Naive B cell (primary cell): ENCODE measurements around the gene ARHGEF6. TPM values are rescaled to one million over a fixed set of nuclear protein-coding genes. Genes with fewer than 3 reads are reported as not detected.

Experiments
- polyA plus RNA-seq, 6 donors: library from polyadenylated mRNA; unstranded; fragments of 300-500 nt; fragmentation: Illumina TruSeq; gene quantifications; one replicate each; pipeline ENCODE4 v1.2.3, GENCODE V29; 2021; ENCODE audit warnings: low read depth in 6 of 6

ARHGEF6 gene
- polyA plus RNA-seq, 6 donors from 2014 or later = 43.9 to 57.0 (median 51.4) TPM

Other genes with a start within 250 kb of the ARHGEF6 start
- not detected for gene VGLL1, start 248.7 kb downstream of the ARHGEF6 start, polyA plus RNA-seq
- gene CD40LG, start 132.8 kb downstream of the ARHGEF6 start, polyA plus RNA-seq = under 1 TPM in 1 of 6 donors, not detected in 5; 0.32 TPM
- 100 to 1,000 TPM; 168 to 253 (median 209) TPM for gene RBMX, start 99.8 kb upstream of the ARHGEF6 start, polyA plus RNA-seq